Measurements from ENCODE around the gene CDK11B.
"Not testable (repeated sequence)": the region's sequence is repeated elsewhere in the genome, so short reads cannot be mapped to it uniquely, and the experiment has no call there.

DNA sequence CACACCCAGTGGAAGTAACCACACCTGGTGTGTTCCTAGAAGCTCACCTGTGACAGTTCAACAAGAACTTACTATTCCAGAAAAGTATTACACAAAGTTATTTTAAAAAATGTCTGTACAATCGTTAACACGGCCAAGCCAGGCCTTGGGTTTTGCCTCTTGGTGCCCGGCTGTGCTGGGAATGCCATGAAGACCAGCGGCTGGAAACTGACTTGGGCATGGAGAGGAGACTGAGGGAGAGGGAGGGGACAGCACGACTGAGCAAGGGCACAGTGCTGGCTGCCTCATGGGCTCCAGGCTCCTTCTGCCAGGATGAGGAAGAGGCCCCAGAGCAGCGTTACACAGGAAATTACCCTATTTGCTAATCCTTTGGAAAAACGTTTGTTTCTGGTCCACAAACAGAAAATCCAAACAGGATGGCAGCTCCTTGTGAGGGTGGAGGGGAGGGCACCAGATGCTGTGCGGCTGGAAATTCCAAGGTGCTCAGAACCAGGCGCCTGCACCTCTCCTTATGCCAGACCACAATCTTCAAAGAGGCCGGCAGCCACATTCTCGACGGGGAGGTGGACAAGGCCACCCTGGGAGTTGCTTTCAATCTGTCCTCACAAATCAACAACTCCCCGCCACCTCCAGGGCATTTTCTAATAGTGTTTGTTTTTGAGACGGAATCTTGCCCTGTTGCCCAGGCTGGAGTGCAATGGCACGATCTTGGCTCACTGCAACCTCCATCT, 4.2 kb upstream of the CDK11B start:
- TF ChIP-seq, protein P1, sequence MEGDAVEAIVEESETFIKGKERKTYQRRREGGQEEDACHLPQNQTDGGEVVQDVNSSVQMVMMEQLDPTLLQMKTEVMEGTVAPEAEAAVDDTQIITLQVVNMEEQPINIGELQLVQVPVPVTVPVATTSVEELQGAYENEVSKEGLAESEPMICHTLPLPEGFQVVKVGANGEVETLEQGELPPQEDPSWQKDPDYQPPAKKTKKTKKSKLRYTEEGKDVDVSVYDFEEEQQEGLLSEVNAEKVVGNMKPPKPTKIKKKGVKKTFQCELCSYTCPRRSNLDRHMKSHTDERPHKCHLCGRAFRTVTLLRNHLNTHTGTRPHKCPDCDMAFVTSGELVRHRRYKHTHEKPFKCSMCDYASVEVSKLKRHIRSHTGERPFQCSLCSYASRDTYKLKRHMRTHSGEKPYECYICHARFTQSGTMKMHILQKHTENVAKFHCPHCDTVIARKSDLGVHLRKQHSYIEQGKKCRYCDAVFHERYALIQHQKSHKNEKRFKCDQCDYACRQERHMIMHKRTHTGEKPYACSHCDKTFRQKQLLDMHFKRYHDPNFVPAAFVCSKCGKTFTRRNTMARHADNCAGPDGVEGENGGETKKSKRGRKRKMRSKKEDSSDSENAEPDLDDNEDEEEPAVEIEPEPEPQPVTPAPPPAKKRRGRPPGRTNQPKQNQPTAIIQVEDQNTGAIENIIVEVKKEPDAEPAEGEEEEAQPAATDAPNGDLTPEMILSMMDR (IDR thresholded peaks at IDR 0.05), result not testable (repeated sequence)
- not testable (repeated sequence) for TF ChIP-seq POLR2A (IDR thresholded peaks at IDR 0.05)
